ENCODE data around the gene HOXA2.

Gene HOXA2

DNA sequence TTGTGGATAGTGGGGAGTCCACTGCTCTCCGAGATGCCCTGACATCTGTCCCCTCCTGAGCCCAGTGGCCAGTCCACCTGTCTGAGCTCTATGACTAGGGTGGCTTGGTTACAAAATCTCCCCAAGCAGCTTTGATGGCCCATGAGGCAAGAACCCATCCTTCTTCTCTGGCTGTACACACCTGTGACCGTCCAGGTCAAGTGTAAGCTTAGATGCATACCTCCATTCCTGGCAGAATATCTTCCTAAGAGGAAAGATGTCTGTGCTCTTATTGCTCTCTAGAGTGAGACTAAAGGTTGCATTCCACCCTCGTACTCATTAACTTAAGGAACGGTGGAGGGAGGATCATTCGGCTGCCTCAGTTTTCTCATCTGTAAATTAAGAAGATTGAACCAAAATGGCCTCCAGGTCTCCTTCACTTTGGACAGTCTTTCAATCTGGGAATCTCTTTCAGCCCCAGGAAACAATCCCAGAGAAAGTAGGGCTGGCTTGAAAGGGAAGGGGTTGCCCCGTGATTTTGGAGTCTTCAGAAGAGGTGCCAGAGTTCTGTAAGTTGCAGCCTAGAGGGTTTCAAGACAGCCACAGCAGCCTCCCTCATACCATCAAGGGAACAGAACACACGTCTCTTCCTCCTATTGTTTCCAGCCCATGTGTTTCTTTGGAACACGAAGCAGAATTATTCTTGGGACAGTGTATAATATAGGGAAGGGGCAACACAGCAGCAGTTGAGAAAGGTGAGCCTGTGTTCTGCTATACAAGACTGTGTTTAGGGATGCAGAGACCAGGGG lies 22.6 kb upstream of the HOXA2 start:
- DNase-seq (ENCODE audit: low spot score) = no peak

DNA sequence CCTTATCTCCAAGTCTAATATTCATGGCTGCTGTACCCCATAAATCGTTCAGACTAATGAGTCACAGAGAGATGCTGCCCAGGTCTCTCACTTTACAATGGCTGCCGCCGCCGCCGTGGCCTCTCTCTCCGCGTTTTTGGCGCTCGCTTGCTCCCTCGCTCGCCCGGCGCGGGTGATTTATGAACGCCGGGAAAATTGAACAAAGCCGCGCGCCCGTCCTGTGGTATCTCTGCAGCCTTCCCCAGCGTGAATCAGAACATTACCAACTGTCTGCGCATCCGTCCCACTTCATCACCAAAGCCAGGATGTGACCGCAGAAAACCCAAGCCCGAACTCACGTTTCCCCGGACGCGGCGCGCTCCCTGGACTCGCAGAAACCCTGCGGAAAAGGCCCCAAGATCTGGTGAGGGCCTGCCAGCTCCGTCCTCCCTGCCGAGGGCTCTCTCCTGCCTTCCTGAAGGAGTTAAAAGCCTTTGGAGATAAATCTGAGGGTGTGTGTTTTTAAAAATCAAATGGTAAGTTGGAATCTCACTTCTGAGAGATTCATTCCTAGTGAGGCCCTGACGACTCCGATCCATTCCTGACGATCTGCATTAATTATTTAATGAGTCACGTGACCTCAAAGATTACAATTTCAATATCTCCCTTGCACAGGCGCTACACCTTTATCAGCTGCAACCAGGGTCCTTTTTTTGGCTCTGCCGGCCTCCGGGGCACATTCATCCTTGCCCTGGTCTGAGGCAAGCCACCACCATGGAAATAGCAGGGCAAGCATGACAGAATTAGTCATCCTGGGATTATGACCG lies 21.8 kb upstream of the HOXA2 start:
- DNase-seq (ENCODE audit: low spot score) = no peak

DNA sequence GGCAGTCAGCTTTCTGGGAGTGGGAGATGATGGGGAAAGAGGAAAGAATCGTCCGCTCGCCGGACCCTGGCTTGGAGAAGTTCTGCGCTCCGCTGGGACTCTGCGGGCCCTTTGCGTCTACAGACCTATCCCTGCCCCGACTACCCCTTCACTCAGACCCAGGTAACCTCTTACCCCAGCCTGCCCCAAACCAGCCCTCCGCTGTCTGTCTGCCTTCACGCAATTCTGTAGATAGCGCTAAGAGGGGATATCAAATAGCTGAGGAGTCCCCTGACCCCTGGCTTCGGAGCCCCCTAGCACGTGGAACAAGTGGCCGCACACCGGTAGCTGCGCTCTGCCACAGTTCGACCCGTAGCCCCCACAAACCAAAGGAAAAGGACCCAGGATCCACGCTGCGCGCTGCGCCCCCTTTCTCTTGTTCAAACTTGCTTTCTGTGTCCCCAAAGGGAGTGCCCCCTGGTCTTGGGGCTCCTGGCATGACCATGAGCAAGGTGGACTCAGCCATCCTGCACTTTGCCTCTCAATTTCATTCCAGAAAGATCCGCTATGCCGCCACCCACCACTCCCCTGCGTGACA lies 21.1 kb upstream of the HOXA2 start:
- DNase-seq (ENCODE audit: low spot score) = no peak

DNA sequence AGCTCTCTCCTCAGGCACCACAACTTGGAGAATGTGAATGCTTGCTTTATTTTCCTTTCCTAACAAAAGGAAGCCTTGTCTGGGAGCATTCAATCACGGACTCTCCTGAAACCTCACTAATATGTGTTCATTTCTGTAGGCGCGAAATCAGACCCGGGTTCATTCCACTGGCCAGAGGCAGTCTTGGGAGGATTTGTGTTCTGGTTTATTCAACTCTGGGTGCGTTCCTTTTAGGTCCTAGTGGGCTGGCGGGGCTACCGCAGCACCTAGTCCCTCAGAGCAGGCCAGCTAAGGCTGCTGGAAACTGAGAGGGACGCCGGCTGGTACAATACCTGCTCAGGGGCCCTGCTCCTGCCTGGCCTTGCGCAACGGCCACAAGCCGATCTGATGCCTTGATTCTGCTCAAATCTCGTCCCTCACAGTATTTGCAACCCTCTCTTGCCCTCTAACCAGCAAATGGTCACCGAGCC lies 20.6 kb upstream of the HOXA2 start:
- DNase-seq (ENCODE audit: low spot score) = no peak

DNA sequence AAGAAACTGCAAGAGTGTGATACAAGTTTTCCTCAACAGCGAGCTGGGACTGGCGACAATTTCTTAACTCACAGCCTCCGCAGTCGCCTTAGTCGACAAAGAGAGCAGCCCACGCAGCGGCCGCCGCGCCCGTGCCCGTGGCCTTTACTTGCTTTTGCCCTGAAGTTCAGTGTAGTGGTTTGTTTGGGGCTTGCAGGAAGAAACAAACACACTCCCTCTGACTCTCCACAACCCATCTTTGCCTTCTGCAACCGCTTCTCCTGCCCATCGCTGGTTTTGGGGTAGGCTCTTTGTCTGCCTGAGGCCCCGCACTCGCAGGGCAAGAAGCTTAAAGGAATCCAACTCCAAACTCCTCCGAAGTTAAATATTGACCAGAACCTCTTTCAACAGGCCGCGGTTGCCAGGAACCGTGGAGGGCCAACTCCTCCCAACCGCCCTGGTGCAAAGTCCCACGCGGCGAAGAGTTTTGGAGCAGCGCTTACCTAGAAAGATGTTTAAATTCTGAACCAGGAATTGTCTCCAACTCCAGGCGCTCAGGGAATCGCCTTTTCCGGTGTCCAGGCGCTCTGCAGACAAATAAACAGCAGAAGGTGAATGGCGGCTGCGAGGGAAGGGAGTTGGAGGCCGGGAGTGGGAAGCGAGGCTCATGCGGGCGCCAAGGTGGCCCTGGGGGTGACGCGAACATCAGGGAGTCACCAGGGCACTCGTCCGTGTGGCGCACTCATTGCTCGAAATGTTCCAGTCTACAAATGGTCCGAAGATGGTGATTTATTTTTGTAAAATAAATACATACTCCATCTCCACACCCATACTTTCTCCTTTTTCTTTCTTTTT lies 19.8 kb upstream of the HOXA2 start:
- no peak for DNase-seq (ENCODE audit: low spot score)

DNA sequence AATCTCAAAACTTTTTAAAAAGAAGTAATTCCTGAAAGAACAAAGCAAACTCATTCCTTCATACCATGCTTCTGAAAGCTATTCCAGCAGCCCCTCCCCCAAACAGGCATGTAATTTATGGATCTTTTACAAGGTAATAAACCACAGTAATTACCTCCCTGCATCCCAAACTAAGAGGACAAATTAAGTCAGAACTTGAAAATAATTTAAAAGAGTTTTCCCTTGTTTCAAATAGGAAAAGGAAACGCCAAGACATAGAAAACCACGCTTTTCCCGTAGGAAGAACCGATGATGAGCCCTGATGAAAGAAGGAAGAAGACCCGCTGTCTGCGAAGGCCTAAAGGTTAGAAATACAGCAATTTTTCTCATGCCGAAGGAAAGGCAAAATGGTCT lies 19.2 kb upstream of the HOXA2 start:
- no peak for DNase-seq (ENCODE audit: low spot score)

DNA sequence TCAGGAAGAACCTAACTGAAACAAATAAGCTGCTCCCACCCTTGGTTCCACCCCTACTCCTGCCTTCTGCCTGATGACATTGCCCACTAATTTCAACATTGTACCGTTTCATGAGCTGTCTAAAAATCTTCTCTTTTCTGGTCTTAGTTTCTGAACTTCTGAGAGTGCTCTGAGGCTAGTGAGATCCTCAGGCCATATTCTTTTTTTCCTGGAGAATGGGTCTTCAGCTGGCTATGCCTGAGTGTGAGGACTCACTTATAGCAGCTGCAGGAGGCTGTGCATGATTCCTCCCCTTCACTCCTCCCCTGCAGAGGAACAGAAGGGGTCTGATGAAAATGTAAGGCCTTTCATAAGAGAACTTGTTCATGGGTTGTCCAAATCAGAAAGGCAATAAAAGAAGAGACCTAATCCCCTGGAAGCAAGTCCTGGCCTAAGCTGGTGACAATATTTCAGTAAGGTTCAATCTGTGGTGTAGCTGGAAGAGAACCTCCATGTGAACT lies 17.0 kb upstream of the HOXA2 start:
- DNase-seq (ENCODE audit: low spot score) = no peak

DNA sequence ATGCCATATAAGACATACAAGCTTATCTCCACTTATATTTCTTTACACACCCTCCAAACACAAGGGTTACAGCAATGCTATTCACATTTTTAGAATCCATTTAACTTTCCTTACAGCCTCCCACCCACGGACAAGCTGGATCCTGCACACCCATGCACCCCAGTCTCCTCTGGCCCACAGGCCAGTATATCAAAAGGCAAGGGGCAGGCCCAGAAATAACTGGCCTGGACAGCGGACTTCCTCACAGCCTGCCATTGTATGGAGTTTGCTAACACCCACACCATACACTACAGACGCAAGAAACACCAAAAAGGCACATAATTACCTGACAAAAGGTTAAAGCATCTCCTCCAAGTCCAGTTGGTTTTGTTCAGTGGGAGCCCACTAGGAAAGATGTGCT lies 16.1 kb upstream of the HOXA2 start:
- DNase-seq (ENCODE audit: low spot score) = no peak

DNA sequence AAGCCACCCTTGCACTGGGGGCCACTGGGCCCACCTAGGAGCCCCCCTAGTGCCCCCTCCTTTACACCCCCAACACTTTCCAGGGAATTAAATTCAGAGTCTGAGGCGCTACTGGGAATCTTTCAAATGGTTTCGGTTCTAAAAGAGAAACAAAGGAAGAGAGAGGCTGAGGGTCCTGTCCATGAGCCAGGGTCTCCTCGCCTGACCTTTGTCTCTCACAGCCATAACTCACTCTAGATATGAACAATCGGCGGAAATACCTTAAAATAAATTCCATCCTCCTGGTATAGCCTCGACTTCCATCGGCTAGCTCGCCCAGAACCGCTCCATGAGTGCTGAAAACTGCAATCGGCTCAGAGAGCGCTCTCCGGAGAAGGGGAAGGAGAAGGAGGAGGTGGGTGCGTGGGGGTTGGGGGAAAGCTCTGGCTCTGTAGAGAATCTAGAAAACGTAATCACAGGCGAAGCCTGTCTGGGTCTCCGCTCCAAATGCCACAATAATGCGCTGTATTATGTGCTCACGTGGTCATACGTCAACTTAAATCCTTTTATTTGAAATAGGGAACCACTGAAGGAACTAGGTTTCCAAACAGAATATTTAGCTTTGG lies 15.5 kb upstream of the HOXA2 start:
- DNase-seq (ENCODE audit: low spot score) = no peak

DNA sequence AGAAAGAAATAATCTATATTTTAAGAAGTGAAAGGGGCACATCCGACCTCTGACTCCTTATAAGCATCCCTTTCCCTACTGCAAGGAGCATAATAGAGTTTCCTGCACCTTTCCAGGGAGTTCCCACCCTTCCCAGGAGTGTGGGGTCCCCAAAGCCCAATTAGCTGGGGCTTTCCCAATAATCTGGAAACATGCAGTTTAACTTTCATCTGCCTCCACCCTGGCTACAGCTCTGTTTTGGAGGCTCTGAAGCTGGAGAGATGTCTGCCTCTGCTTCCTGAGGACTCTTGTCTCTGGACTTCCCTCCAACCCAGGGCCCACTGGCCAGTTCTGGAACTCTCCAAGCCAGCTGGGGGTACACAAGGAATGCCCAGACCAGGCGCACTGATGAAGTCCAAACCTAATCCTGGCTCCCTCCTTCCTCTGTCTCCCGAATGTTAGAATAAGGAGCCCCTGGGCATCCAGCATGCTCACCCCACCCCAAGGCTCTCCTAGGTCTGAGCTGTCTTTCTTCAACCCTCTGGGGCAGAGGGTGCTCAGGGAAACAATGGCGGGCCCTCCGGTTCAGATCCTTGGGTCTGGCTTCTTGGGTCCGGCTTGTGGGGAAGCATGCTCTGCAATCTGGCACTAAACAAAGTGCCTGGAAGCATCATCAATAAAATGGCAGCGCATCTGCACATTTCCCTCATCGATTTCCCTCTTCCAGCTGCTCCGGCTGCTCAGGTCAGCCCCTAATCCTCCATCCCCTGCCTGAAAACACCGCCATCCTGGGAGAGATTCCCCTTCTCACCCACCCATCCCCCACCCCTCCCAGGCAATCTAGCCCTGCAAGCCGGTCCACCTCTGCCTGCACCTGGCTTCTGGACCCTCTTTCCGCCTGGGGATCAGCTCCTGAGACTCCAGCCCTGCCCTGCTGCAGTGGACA lies 14.7 kb upstream of the HOXA2 start:
- DNase-seq (ENCODE audit: low spot score) = no peak

DNA sequence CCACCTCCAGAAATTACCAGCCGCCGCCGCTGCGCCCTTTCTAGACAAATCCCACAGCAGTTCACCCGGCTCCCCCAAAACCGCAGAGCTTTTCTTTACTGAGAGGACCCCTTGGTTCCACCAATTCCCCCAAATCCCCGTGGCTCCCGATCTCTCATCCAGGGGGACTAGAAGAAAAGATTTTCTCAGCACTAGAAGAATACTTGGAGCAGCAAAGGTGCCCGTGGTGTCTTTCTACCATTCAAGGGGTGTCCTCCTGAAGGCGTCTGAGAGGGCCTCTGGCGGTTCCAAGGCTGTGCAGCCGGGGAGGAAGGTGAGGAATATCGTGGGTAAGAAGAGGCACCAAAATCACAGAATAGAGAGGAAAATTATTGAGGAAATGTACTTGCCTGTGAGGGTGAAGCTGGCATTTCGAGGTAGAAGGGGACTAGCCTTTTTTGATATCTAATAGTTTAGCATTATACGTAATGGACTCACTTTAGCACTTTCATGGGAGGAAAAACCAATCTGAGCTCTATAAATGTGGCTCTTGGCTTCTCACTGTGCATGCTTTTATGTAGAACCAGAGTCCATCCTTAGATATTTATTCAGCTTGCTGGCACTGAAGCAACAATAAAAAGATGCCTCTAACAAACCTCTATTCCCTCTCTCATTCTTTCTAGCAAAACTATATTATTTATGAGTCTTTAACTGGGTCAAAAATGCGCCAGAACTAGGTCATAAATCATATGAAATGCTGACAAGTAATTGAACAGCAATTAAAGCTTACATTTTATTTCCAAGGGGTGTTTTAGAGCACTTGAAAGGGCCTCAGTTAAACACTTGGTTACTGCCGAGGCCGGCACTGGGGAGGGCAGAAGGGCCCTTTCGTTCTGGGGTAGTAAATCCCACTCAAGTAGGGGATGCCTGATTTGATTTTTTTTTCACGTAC lies 13.8 kb upstream of the HOXA2 start:
- DNase-seq (ENCODE audit: low spot score) = no peak

DNA sequence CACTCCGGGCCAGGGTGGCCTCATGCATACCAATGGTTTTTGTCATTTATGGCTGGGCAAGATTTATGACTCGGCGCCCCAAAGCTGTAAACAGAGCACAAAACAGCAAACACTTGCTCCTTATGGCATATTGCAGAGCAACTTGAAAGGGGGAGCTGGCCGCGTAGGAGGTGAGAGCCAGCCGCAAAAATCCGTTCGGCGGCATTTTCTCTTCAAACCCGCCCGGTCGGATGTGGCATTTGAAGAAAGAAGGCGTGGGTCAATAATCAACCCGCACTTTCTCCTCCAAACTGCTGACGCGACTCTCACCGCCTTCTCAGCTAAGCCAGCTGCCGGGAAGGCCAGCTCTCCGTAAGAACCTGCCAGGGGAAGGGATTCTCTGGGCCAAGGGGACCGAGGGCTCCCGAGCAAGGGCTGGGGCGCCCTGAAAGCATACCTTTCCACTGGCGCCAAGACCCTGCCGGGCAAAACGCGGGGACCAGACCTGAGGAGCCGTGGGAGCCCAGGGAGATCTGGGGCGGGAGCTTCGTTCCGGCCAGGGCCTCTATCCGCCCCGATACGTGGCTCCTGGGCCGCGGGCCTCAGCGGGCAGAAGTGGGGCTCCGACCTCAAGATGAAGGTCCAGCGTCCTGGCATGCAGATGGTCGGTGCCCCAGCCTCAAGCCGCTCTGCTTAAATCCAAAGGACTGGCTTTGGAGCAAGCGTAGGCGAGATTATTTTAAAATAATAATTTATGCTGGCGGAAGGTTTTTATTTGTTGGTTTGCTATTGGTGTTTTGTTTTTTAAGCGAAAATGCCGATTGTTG lies 12.9 kb upstream of the HOXA2 start:
- no peak for DNase-seq (ENCODE audit: low spot score)

DNA sequence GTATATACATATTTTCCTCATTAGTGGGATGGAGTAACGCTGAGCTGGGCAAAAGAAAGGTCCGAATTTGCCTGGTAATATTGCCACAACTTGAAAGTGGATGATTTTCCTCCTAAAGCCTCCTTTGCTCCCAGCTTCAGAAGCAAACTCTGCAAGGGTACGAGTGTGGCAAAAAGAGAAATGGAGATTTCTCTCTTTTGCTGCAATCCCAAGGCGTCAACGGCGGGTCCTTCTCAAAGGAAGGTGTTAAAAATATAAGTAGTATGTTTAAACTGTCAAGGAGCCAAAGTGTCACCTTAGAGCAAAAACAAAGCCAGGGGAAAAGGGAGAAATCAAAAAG lies 12.4 kb upstream of the HOXA2 start:
- DNase-seq (ENCODE audit: low spot score) = no peak

DNA sequence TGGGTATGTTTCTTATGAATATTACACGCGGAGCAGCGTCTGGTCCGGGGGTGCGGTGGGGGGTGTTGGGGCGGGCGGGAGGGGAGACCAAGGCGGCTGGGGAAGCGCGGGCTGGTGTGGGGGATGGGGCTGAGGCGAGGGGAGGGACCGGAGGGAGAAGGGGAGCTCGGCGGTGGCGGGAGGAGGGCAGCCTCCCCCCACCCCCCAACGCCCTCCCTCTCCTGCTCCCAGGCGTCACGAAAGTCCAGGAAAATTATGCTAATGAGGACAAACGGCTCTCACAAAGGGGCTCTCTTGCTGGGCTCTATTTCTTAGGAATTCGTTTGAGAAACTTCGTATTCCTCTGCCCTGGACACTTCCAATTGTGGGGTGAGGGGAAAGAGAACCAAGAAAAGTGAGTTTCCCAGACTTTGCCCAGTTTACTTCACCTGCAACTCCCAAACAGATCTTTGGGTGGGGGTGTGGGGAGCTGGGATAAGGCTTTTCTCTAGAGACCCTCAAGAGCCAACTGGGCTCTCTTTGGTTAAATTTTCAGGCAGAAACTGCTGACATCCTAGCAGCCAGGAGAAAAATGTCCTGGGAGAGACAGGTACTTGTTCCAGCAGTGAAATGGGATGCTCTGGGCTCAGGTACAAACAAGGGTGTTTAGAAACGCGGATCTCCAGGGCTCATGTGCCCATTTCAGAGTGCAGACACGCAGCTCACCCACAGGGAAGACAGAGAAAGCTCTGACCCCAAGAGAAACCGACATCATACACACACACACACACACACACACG lies 11.7 kb upstream of the HOXA2 start:
- peak; percentile 59 for DNase-seq (ENCODE audit: low spot score)

DNA sequence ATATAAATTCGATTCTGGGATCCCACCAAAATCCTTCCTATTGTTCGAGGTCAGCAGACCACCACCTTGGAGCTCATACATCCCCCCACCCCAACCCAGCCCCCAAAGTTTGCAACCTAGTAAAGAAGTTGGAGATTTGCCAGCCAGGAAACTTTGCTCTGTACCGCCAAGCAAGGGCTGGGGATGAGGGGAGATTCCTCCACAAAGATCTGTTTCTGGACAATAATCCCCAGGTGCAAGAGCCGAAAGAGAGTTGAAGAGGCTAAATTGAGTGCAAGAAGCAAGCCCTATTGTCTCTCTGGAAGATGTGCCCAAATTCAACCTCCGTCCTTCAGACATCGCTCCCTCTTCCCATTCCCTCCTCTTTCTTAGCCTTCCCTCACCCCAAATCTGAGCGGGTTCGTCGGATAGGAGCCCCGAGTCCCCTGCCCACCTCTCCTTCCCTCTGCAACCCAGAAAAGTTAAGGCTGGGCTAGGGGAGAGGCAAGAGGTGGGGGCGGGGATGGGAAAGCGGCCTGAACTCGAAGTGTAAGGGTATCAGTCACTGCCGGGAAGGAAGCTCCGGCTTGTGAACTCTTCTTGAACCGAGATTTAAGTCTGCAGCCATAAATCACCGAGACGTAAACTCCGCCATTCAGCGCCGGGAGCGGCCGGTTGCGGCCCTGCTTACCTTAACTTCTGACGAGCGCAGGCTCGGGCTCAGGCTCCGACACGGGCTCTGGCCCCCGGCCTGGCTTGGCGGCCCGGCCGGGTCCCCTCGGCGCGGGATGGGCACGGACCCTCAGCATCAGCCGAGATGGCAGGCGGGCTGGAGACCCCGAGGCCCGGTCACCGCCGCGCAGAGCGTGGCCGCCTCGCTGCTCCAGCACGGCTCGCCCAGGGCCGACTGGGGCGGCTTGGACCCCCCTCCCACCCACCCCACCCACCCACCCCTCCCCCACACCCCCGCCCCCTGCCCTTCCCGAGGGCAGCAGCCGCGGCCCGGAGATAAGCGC lies 10.8 kb upstream of the HOXA2 start:
- peak; percentile 57 for DNase-seq (ENCODE audit: low spot score)

DNA sequence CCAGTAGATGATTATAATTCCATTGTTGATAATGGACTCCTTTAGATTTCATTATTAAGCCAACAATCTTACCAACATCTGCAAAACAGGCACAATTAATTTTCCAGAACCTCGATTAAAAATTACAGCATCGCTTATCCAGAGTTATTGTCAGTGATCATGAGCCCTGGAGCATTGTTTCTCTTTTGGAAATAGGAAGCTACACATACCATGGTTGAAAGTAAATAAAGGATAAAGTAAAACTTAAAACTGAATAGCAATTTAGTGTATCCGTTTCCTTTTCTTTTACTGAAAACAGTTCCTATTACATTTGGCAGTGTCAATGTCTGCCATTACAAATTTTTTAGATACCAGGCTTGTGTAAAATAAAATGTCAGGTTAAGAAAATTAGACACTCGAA lies 9.9 kb upstream of the HOXA2 start:
- no peak for DNase-seq (ENCODE audit: low spot score)

Measured in cerebellar cortex (tissue), 1 donor.